ENCODE measurements around the gene RHOBTB1. TPM values are rescaled to one million over a fixed set of nuclear protein-coding genes. Genes with fewer than 3 reads are reported as not detected.

RHOBTB1 gene
- total RNA-seq, 1 experiment from 2014 or later, result 2.5 TPM

GRCh38 chr10:60913657-60914056, 30.3 kb downstream of the RHOBTB1 start:
- Histone ChIP-seq H2BK12ac (ENCODE audit: insufficient read length, low read depth, low read length) (no peak overlapping the region), H3K14ac (ENCODE audit: insufficient read depth, low read length) (no peak overlapping the region), H2AFZ (ENCODE audit: low read length) (no peak overlapping the region), H3T11ph (ENCODE audit: low read length) (no peak overlapping the region), H3K4ac (ENCODE audit: low read depth, low read length) (no peak overlapping the region), H3K9me3 (ENCODE audit: control insufficient read depth, low read depth, low read length) (no peaks in the 10 kb centered on the region), H3K27me3 (ENCODE audit: insufficient read depth, low read length) (no peaks in the 10 kb centered on the region), H3K23ac (ENCODE audit: insufficient read length, low read depth, low read length) (no peak overlapping the region), H3K27ac (ENCODE audit: insufficient read length, low read depth, low read length) (no peak overlapping the region), H3K9ac (ENCODE audit: extremely low read depth, insufficient read length, low read length) (no peak overlapping the region), H3K56ac (ENCODE audit: insufficient read length, low read depth, low read length) (no peak overlapping the region), H4K20me1 (ENCODE audit: control insufficient read depth, insufficient read depth, insufficient read length) (peaks cover 3% of the 10 kb centered on the region), H2AK5ac (ENCODE audit: insufficient read length, low read length) (no peak overlapping the region), H3K23me2 (ENCODE audit: insufficient read length, low read depth, low read length, poor library complexity, severe bottlenecking) (no peaks in the 10 kb centered on the region), H2BK5ac (ENCODE audit: insufficient read length, low read length) (no peak overlapping the region), H4K5ac (ENCODE audit: insufficient read length, low read depth, low read length) (no peak overlapping the region), H3K4me2 (ENCODE audit: insufficient read depth, insufficient read length, low read length) (no peak overlapping the region), H4K8ac (replicated peaks; ENCODE audit: insufficient read length, low read depth, low read length) (no peak overlapping the region), H2BK120ac (ENCODE audit: low read depth, low read length, poor library complexity, severe bottlenecking) (no peak overlapping the region), H3K79me2 (ENCODE audit: insufficient read depth, low read length) (no peaks in the 10 kb centered on the region), H4K91ac (ENCODE audit: insufficient read length, low read depth, low read length) (no peak overlapping the region), H3K18ac (ENCODE audit: insufficient read length, low read depth, low read length) (no peak overlapping the region), H2BK15ac (ENCODE audit: low read depth, low read length) (no peak overlapping the region), H3K79me1 (ENCODE audit: insufficient read depth, low read depth, low read length, poor library complexity, severe bottlenecking) (no peaks in the 10 kb centered on the region), H3K4me1 (ENCODE audit: insufficient read depth, low read length) (peaks cover 3% of the 10 kb centered on the region; the same call in 1 of the 2 replicates), H2BK20ac (ENCODE audit: low read depth, low read length, poor library complexity, severe bottlenecking) (no peak overlapping the region)
- H3K27ac Mint-ChIP-seq, result no peak overlapping the region
- peaks cover 0 to 10% of the 10 kb centered on the region in 2 experiments; a peak in 2 of 4 replicates for H3K4me1 Mint-ChIP-seq
- H3K9me3 Mint-ChIP-seq, result no peaks in the 10 kb centered on the region
- peaks cover 0 to 12% (median 0%) of the 10 kb centered on the region in 3 experiments; a peak in 4 of 7 replicates for H3K36me3 Mint-ChIP-seq (ENCODE audit: insufficient read depth in 1 of 3, low read depth in 3 of 3)
- no peak overlapping the region for H3K4me3 Mint-ChIP-seq
- WGBS (ENCODE audit: extremely low coverage, insufficient read length, low lambda C conversion rate), result no CpG with 5 or more reads among the region's 3 CpGs
- H3K27me3 Mint-ChIP-seq (ENCODE audit: low read depth), result no peaks in the 10 kb centered on the region
- DNase-seq, result no peak
- TF ChIP-seq CTCF (conservative IDR thresholded peaks at IDR 0.05), result no peak

All from H9 (cell line).